SK-N-SH treated with all-trans-retinoic acid at 6 μM for 48 hours (cell line): ENCODE measurements around the gene DSC1.

Source experiments
- ATAC-seq: fragments of 200-7000 bp; cut with Tn5 transposase; 3 replicates; pipeline ENCODE4 v1.9.1; 2020; ENCODE audit warnings: mild to moderate bottlenecking, moderate library complexity
- ARNTL ChIP-seq: fragments of 450-650 bp; formaldehyde crosslinking; IDR thresholded peaks from 2 replicates; pipeline ENCODE4 v1.5.0; 2020; ENCODE audit warnings: low read depth, mild to moderate bottlenecking, moderate library complexity, borderline replicate concordance
- BACH2 ChIP-seq: fragments of 250-450 bp; sonication (Bioruptor Pico); IDR thresholded peaks from 2 replicates; pipeline ENCODE4 v1.9.0; 2021; ENCODE audit warnings: mild to moderate bottlenecking, borderline replicate concordance
- CSDC2 ChIP-seq: fragments of 250-450 bp; sonication (Bioruptor Pico); IDR thresholded peaks from 2 replicates; pipeline ENCODE4 v1.5.0; 2020; ENCODE audit warnings: mild to moderate bottlenecking, moderate library complexity
- ESRRG ChIP-seq: fragments of 250-450 bp; sonication (Bioruptor Pico); IDR thresholded peaks from 2 replicates; pipeline ENCODE4 v1.6.1; 2021; ENCODE audit warnings: mild to moderate bottlenecking
- GLIS3 ChIP-seq: fragments of 250-450 bp; sonication (Bioruptor Pico); IDR thresholded peaks from 2 replicates; pipeline ENCODE4 v1.5.0; 2020; ENCODE audit warnings: mild to moderate bottlenecking, moderate library complexity
- ISL1 ChIP-seq: fragments of 250-450 bp; sonication (Bioruptor Pico); IDR thresholded peaks from 2 replicates; pipeline ENCODE4 v2.1.2; 2022; ENCODE audit warnings: mild to moderate bottlenecking, moderate library complexity
- OSR1 ChIP-seq: fragments of 250-450 bp; sonication (Bioruptor Pico); IDR thresholded peaks from 2 replicates; pipeline ENCODE4 v1.8.0; 2022; ENCODE audit warnings: moderate library complexity, mild to moderate bottlenecking, inconsistent platforms
- RARB ChIP-seq: fragments of 250-450 bp; sonication (Bioruptor Pico); IDR thresholded peaks from 2 replicates; pipeline ENCODE4 v1.8.0; 2021; ENCODE audit warnings: mild to moderate bottlenecking, moderate library complexity
- SNAI2 ChIP-seq: fragments of 250-450 bp; sonication (Bioruptor Pico); IDR thresholded peaks from 2 replicates; pipeline ENCODE4 v1.5.0; 2020; ENCODE audit warnings: mild to moderate bottlenecking, moderate library complexity
- TCF4 ChIP-seq: fragments of 250-450 bp; sonication (Bioruptor Pico); IDR thresholded peaks from 2 replicates; pipeline ENCODE4 v1.8.0; 2021; ENCODE audit warnings: mild to moderate bottlenecking, moderate library complexity, borderline replicate concordance
- TOX ChIP-seq: fragments of 250-450 bp; sonication (Bioruptor Pico); IDR thresholded peaks from 2 replicates; pipeline ENCODE4 v1.8.0; 2021; ENCODE audit warnings: mild to moderate bottlenecking, moderate library complexity, borderline replicate concordance
- ZC3H10 ChIP-seq: fragments of 250-450 bp; sonication (Bioruptor Pico); IDR thresholded peaks from 2 replicates; pipeline ENCODE4 v1.5.1; 2021; ENCODE audit warnings: mild to moderate bottlenecking, moderate library complexity
- ZFP3 ChIP-seq: fragments of 250-450 bp; sonication (Bioruptor Pico); IDR thresholded peaks from 2 replicates; pipeline ENCODE4 v1.5.0; 2020; ENCODE audit warnings: mild to moderate bottlenecking, moderate library complexity
- ZNF565 ChIP-seq: fragments of 450-650 bp; formaldehyde crosslinking; conservative IDR thresholded peaks from 2 replicates; pipeline ENCODE4 v1.5.0; 2020; ENCODE audit warnings: low read depth, mild to moderate bottlenecking, moderate library complexity
- ZNF70 ChIP-seq: fragments of 450-650 bp; formaldehyde crosslinking; IDR thresholded peaks from 2 replicates; pipeline ENCODE4 v1.5.0; 2020; ENCODE audit warnings: mild to moderate bottlenecking, moderate library complexity
- ZNF8 ChIP-seq: fragments of 450-650 bp; formaldehyde crosslinking; IDR thresholded peaks from 2 replicates; pipeline ENCODE4 v1.5.0; 2020; ENCODE audit warnings: mild to moderate bottlenecking, moderate library complexity
- TF ChIP-seq, protein P1 (sequence below): fragments of 250-450 bp; sonication (Bioruptor Pico); IDR thresholded peaks from 2 replicates; pipeline ENCODE4 v1.5.1; 2021; ENCODE audit warnings: mild to moderate bottlenecking, moderate library complexity
- TF ChIP-seq, protein P2 (sequence below): fragments of 250-450 bp; sonication (Bioruptor Pico); IDR thresholded peaks from 2 replicates; pipeline ENCODE4 v1.8.0; 2020; ENCODE audit warnings: mild to moderate bottlenecking, moderate library complexity, borderline replicate concordance
- TF ChIP-seq, protein P3 (sequence below): fragments of 250-450 bp; sonication (Bioruptor Pico); IDR thresholded peaks from 2 replicates; pipeline ENCODE4 v1.8.0; 2021; ENCODE audit warnings: low read depth, mild to moderate bottlenecking, moderate library complexity, borderline replicate concordance
- TF ChIP-seq, protein P4 (sequence below): fragments of 250-450 bp; sonication (Bioruptor Pico); IDR thresholded peaks from 2 replicates; pipeline ENCODE4 v1.5.1; 2020; ENCODE audit warnings: low read depth, mild to moderate bottlenecking, moderate library complexity

DSC1 gene

DNA sequence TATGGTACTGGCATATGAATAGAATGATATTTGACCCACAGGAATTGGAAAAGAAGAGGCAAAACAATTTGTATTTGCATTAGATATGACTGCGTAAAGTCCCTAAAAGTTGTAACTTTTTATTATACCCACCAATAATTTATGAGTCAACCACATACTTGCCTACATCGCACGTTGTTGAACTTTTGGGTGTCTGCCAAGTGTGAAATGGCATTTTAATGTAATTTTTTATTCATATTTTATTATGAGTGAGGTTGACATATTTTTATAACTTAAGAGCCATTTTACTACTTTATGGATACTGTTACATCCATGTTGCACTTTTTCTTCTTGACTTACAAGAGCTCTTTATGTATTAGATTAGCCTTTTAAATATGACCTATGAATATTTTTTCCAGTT is 65.0 kb downstream of the DSC1 start:
- no peak for ATAC-seq
- no peak for TF ChIP-seq ISL1 (CRISPR knock-in tag)
- TF ChIP-seq, protein P1, sequence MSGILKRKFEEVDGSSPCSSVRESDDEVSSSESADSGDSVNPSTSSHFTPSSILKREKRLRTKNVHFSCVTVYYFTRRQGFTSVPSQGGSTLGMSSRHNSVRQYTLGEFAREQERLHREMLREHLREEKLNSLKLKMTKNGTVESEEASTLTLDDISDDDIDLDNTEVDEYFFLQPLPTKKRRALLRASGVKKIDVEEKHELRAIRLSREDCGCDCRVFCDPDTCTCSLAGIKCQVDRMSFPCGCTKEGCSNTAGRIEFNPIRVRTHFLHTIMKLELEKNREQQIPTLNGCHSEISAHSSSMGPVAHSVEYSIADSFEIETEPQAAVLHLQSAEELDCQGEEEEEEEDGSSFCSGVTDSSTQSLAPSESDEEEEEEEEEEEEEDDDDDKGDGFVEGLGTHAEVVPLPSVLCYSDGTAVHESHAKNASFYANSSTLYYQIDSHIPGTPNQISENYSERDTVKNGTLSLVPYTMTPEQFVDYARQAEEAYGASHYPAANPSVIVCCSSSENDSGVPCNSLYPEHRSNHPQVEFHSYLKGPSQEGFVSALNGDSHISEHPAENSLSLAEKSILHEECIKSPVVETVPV: no peak
- TF ChIP-seq, protein P2, sequence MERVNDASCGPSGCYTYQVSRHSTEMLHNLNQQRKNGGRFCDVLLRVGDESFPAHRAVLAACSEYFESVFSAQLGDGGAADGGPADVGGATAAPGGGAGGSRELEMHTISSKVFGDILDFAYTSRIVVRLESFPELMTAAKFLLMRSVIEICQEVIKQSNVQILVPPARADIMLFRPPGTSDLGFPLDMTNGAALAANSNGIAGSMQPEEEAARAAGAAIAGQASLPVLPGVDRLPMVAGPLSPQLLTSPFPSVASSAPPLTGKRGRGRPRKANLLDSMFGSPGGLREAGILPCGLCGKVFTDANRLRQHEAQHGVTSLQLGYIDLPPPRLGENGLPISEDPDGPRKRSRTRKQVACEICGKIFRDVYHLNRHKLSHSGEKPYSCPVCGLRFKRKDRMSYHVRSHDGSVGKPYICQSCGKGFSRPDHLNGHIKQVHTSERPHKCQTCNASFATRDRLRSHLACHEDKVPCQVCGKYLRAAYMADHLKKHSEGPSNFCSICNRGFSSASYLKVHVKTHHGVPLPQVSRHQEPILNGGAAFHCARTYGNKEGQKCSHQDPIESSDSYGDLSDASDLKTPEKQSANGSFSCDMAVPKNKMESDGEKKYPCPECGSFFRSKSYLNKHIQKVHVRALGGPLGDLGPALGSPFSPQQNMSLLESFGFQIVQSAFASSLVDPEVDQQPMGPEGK: no peak
- TF ChIP-seq OSR1 (CRISPR knock-in tag): no peak
- no peak for TF ChIP-seq SNAI2 (CRISPR knock-in tag)
- no peak for TF ChIP-seq ZNF8 (CRISPR knock-in tag)
- no peak for TF ChIP-seq ZNF565
- no peak for TF ChIP-seq ZNF70 (CRISPR knock-in tag)
- TF ChIP-seq ARNTL (CRISPR knock-in tag): no peak
- TF ChIP-seq BACH2 (CRISPR knock-in tag): no peak
- TF ChIP-seq, protein P3, sequence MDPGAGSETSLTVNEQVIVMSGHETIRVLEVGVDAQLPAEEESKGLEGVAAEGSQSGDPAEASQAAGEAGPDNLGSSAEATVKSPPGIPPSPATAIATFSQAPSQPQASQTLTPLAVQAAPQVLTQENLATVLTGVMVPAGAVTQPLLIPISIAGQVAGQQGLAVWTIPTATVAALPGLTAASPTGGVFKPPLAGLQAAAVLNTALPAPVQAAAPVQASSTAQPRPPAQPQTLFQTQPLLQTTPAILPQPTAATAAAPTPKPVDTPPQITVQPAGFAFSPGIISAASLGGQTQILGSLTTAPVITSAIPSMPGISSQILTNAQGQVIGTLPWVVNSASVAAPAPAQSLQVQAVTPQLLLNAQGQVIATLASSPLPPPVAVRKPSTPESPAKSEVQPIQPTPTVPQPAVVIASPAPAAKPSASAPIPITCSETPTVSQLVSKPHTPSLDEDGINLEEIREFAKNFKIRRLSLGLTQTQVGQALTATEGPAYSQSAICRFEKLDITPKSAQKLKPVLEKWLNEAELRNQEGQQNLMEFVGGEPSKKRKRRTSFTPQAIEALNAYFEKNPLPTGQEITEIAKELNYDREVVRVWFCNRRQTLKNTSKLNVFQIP (CRISPR knock-in tag): no peak
- TF ChIP-seq, protein P4, sequence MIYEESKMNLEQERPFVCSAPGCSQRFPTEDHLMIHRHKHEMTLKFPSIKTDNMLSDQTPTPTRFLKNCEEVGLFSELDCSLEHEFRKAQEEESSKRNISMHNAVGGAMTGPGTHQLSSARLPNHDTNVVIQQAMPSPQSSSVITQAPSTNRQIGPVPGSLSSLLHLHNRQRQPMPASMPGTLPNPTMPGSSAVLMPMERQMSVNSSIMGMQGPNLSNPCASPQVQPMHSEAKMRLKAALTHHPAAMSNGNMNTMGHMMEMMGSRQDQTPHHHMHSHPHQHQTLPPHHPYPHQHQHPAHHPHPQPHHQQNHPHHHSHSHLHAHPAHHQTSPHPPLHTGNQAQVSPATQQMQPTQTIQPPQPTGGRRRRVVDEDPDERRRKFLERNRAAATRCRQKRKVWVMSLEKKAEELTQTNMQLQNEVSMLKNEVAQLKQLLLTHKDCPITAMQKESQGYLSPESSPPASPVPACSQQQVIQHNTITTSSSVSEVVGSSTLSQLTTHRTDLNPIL: no peak
- TF ChIP-seq ZFP3 (CRISPR knock-in tag): no peak
- no peak for TF ChIP-seq TOX (CRISPR knock-in tag)
- TF ChIP-seq GLIS3 (CRISPR knock-in tag): no peak

DNA sequence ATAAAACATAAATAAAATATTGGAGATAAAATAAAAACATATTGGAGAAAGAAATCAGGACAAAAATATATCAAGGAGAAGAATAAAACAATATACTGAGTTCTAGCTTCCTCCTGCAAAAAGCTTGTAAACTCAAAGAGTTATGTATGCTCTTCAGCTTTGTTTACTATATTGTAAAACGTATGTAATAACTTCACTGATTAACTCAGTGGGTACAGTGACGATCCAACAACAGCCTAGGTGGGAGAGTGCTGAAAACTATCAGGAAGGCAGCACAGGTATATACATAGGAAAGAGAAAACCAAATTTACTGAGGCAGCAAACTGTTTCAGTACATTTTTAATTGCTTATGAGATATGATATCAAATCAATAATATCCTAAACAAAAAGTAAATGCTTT is 68.8 kb downstream of the DSC1 start:
- TF ChIP-seq, protein P1: no peak
- no peak for TF ChIP-seq ZNF8 (CRISPR knock-in tag)
- TF ChIP-seq ZC3H10 (CRISPR knock-in tag): no peak
- no peak for TF ChIP-seq RARB (CRISPR knock-in tag)
- no peak for TF ChIP-seq CSDC2 (CRISPR knock-in tag)
- no peak for TF ChIP-seq OSR1 (CRISPR knock-in tag)
- TF ChIP-seq BACH2 (CRISPR knock-in tag): no peak
- TF ChIP-seq, protein P2: no peak
- TF ChIP-seq, protein P4: no peak
- TF ChIP-seq ESRRG: no peak
- no peak for ATAC-seq

DNA sequence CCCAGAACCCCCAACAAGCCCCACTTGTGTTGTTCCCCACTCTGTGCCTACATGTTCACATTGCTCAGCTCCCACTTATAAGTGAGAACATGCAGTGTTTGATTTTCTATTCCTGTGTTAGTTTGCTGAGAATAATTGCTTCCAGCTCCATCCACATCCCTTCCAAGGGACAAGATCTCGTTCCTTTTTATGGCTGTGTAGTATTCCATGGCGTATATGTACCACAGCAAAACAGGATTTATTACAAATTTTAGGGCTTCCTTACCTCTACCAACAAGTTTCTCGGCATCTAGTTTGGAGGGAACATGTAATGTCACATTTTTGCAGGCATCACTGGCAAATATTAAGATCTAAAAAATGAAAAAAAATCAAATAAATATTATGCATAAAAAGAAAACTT is 69.4 kb downstream of the DSC1 start:
- TF ChIP-seq TCF4 (CRISPR knock-in tag) (no peak), ZNF70 (CRISPR knock-in tag) (no peak), BACH2 (CRISPR knock-in tag) (no peak), ZNF8 (CRISPR knock-in tag) (peak; percentile 46; the same call in 1 of the 2 replicates), ZC3H10 (CRISPR knock-in tag) (no peak)
- no peak for ATAC-seq
